WTC11 (cell line): ENCODE results near the gene DGCR2. TPM values are rescaled to one million over a fixed set of nuclear protein-coding genes. Genes with fewer than 3 reads are reported as not detected.

Experiments used
- ATAC-seq: fragments of 200-7000 bp; cut with Tn5 transposase; 2 replicates; pipeline ENCODE4 v1.10.0; 2021; ENCODE audit warnings: mild to moderate bottlenecking, moderate library complexity
- CTCF ChIA-PET: fragments of 300-600 bp; sonication (Branson Sonifier 250); formaldehyde crosslinking; loops from one replicate; lab custom pipeline; 2021; ENCODE audit warnings: antibody characterized with exemption; lab: Charles Lee
- POLR2A ChIA-PET: fragments of 350-600 bp; sonication (Branson Sonifier 250); formaldehyde crosslinking; loops from one replicate; lab custom pipeline; 2021; ENCODE audit warnings: antibody characterized with exemption; lab: Charles Lee
- DNase-seq: peaks from one replicate; pipeline ENCODE4 v3.0.0; 2021; ENCODE audit warnings: low spot score
- H3K27ac Mint-ChIP-seq: 2 replicates; pipeline ENCODE4 v1.8.0; 2021; ENCODE audit warnings: mixed read lengths
- H3K27me3 Mint-ChIP-seq: 2 replicates; pipeline ENCODE4 v1.8.0; 2021; ENCODE audit warnings: low read depth, mild to moderate bottlenecking, moderate library complexity, mixed read lengths
- H3K36me3 Mint-ChIP-seq: 2 replicates; pipeline ENCODE4 v1.8.0; 2021; ENCODE audit warnings: mixed read lengths
- H3K4me1 Mint-ChIP-seq: 2 replicates; pipeline ENCODE4 v1.8.0; 2022; ENCODE audit warnings: mixed read lengths
- H3K4me3 Mint-ChIP-seq: 2 replicates; pipeline ENCODE4 v1.8.0; 2021; ENCODE audit warnings: mild to moderate bottlenecking, moderate library complexity, mixed read lengths
- H3K9me3 Mint-ChIP-seq: 2 replicates; pipeline ENCODE4 v1.8.0; 2021; ENCODE audit warnings: mixed read lengths
- ELF4 ChIP-seq: sonication (generic); formaldehyde crosslinking; IDR thresholded peaks from 2 replicates; pipeline ENCODE4 v1.8.1; 2022; ENCODE audit warnings: low read depth, mild to moderate bottlenecking, moderate library complexity, missing genetic modification reagents
- FOXJ3 ChIP-seq: sonication (generic); formaldehyde crosslinking; IDR thresholded peaks from 2 replicates; pipeline ENCODE4 v1.9.0; 2021; ENCODE audit warnings: missing genetic modification reagents, mild to moderate bottlenecking, borderline replicate concordance
- GTF2I ChIP-seq: fragments of 250-450 bp; sonication (Bioruptor Pico); conservative IDR thresholded peaks from 2 replicates; pipeline ENCODE4 v1.4.0; 2021; ENCODE audit warnings: mild to moderate bottlenecking
- NR2C2 ChIP-seq: sonication (generic); formaldehyde crosslinking; IDR thresholded peaks from 2 replicates; pipeline ENCODE4 v1.8.0; 2022; ENCODE audit warnings: mild to moderate bottlenecking, missing genetic modification reagents
- RELA ChIP-seq: sonication (generic); formaldehyde crosslinking; IDR thresholded peaks from 2 replicates; pipeline ENCODE4 v1.8.1; 2022; ENCODE audit warnings: missing genetic modification reagents, mild to moderate bottlenecking, borderline replicate concordance
- RORB ChIP-seq: fragments of 250-450 bp; sonication (Bioruptor Pico); IDR thresholded peaks from 2 replicates; pipeline ENCODE4 v1.9.0; 2021; ENCODE audit warnings: mild to moderate bottlenecking
- TCF7 ChIP-seq: sonication (generic); formaldehyde crosslinking; IDR thresholded peaks from 2 replicates; pipeline ENCODE4 v1.8.0; 2022; ENCODE audit warnings: mild to moderate bottlenecking, low read depth, missing genetic modification reagents, moderate library complexity
- TEAD1 ChIP-seq: sonication (generic); formaldehyde crosslinking; IDR thresholded peaks from 2 replicates; pipeline ENCODE4 v1.8.0; 2022; ENCODE audit warnings: mild to moderate bottlenecking, missing genetic modification reagents
- ZBTB21 ChIP-seq: sonication (generic); formaldehyde crosslinking; IDR thresholded peaks from 2 replicates; pipeline ENCODE4 v1.8.1; 2023; ENCODE audit warnings: mild to moderate bottlenecking, missing genetic modification reagents, borderline replicate concordance
- ZNF232 ChIP-seq: sonication (generic); formaldehyde crosslinking; IDR thresholded peaks from 2 replicates; pipeline ENCODE4 v1.8.0; 2022; ENCODE audit warnings: mild to moderate bottlenecking, missing genetic modification reagents
- ZNF416 ChIP-seq: fragments of 250-450 bp; sonication (Bioruptor Pico); IDR thresholded peaks from 2 replicates; pipeline ENCODE4 v1.9.0; 2021; ENCODE audit warnings: mild to moderate bottlenecking, inconsistent platforms
- ZNF423 ChIP-seq: fragments of 250-450 bp; sonication (Bioruptor Pico); IDR thresholded peaks from 2 replicates; pipeline ENCODE4 v2.1.2; 2022; ENCODE audit warnings: mild to moderate bottlenecking, moderate library complexity
- total RNA-seq: library from RNA; stranded (reverse); gene quantifications from 3 replicates; pipeline ENCODE4 v1.2.3, GENCODE V29; 2021
- TF ChIP-seq, protein P1 (sequence below): sonication (generic); formaldehyde crosslinking; IDR thresholded peaks from 2 replicates; pipeline ENCODE4 v1.8.1; 2023; ENCODE audit warnings: mild to moderate bottlenecking, missing genetic modification reagents
- TF ChIP-seq, protein P2 (sequence below): sonication (generic); formaldehyde crosslinking; IDR thresholded peaks from 2 replicates; pipeline ENCODE4 v1.8.0; 2022; ENCODE audit warnings: mild to moderate bottlenecking, missing genetic modification reagents
- TF ChIP-seq, protein P3 (sequence below): sonication (generic); formaldehyde crosslinking; IDR thresholded peaks from 2 replicates; pipeline ENCODE4 v1.8.0; 2022; ENCODE audit warnings: mild to moderate bottlenecking, missing genetic modification reagents
- TF ChIP-seq, protein P4 (sequence below): sonication (generic); formaldehyde crosslinking; IDR thresholded peaks from 2 replicates; pipeline ENCODE4 v1.8.1; 2022; ENCODE audit warnings: mild to moderate bottlenecking, missing genetic modification reagents, moderate library complexity, borderline replicate concordance
- TF ChIP-seq, protein P5 (sequence below): sonication (generic); formaldehyde crosslinking; IDR thresholded peaks from 2 replicates; pipeline ENCODE4 v1.8.1; 2022; ENCODE audit warnings: mild to moderate bottlenecking, moderate library complexity, missing genetic modification reagents
- TF ChIP-seq, protein P6 (sequence below): sonication (generic); formaldehyde crosslinking; IDR thresholded peaks from 2 replicates; pipeline ENCODE4 v1.8.1; 2023; ENCODE audit warnings: mild to moderate bottlenecking, moderate library complexity, missing genetic modification reagents
- TF ChIP-seq, protein P7 (sequence below): sonication (generic); formaldehyde crosslinking; conservative IDR thresholded peaks from 2 replicates; pipeline ENCODE4 v1.8.1; 2023; ENCODE audit warnings: mild to moderate bottlenecking, low read depth, missing genetic modification reagents, moderate library complexity

Gene DGCR2
- total RNA-seq, 1 experiment from 2014 or later = 64.2 TPM

DNA sequence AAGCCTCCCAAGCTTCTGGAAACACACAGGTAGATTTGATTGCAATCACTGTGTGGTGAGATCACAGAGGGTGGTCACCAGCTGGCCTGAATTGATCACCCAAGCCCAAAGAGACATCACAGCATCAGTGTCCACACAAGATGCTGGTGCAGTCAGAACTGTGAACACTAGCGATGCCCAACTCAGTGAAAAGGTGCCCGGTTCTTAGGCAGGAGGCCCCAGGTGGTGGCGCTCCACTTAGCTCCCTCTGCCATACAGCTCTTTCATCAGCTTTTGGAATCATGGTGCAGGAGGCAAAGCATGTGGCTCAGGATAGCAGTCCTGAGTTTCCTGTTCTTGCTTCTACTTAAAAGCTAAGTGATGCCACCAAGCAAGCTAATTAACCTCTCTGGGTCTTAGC lies 11.1 kb downstream of the DGCR2 start:
- DNase-seq = no peak
- Mint-ChIP-seq H3K4me3 (no peak overlapping the region), H3K27ac (peak overlapping the region; percentile 62), H3K36me3 (peaks cover 3% of the 10 kb centered on the region; the same call in 1 of the 2 replicates), H3K4me1 (peaks cover 21% of the 10 kb centered on the region), H3K9me3 (no peaks in the 10 kb centered on the region), H3K27me3 (no peaks in the 10 kb centered on the region)
- POLR2A ChIA-PET = no interaction called here
- no peak for TF ChIP-seq NR2C2 (CRISPR knock-in tag)
- TF ChIP-seq, protein P1, sequence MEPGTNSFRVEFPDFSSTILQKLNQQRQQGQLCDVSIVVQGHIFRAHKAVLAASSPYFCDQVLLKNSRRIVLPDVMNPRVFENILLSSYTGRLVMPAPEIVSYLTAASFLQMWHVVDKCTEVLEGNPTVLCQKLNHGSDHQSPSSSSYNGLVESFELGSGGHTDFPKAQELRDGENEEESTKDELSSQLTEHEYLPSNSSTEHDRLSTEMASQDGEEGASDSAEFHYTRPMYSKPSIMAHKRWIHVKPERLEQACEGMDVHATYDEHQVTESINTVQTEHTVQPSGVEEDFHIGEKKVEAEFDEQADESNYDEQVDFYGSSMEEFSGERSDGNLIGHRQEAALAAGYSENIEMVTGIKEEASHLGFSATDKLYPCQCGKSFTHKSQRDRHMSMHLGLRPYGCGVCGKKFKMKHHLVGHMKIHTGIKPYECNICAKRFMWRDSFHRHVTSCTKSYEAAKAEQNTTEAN (CRISPR knock-in tag) = no peak
- TF ChIP-seq, protein P2, sequence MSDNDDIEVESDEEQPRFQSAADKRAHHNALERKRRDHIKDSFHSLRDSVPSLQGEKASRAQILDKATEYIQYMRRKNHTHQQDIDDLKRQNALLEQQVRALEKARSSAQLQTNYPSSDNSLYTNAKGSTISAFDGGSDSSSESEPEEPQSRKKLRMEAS (CRISPR knock-in tag) = peak; percentile 61; the same call in 1 of the 2 replicates
- CTCF ChIA-PET = interaction anchor here (0.9 to 2.5 kb wide), 6 partner anchors 11 to 67 kb away, joined by 3 to 17 read pairs (median 7); partner anchors contain the start of genes DGCR2 and ESS2
- ATAC-seq = peak; percentile 68

DNA sequence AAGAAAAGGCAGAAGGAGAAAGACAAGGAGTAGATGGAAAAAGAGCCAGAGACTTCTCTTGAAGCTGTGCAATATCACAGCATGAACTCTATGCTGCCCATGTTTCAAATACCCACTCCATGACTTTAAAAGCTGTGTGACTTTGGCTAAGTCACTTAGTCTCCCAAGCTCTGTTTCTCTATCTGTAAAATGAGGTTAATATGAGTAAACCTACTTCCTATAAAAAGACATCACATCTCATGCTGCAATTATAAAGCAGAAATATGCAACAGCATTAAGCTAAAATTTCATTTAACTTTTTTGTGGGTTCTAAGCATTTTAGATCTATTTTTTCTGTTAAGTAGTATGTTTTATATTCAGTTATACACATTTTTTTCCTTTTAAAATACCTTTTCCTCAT lies 11.6 kb downstream of the DGCR2 start:
- CTCF ChIA-PET = interaction anchor here (0.9 to 2.5 kb wide), 9 partner anchors 8 to 68 kb away, joined by 3 to 17 read pairs (median 3); partner anchors contain the start of genes DGCR2, ESS2 and SLC25A1
- Mint-ChIP-seq H3K27me3 (no peaks in the 10 kb centered on the region), H3K4me3 (no peak overlapping the region), H3K36me3 (peaks cover 3% of the 10 kb centered on the region; the same call in 1 of the 2 replicates), H3K9me3 (no peaks in the 10 kb centered on the region), H3K27ac (no peak overlapping the region), H3K4me1 (peaks cover 21% of the 10 kb centered on the region)
- POLR2A ChIA-PET = interaction anchor here (1.0 to 1.1 kb wide), 2 partner anchors 11 to 34 kb away, joined by 3 to 4 read pairs; partner anchors contain the start of genes DGCR2 and ESS2
- TF ChIP-seq, protein P3, sequence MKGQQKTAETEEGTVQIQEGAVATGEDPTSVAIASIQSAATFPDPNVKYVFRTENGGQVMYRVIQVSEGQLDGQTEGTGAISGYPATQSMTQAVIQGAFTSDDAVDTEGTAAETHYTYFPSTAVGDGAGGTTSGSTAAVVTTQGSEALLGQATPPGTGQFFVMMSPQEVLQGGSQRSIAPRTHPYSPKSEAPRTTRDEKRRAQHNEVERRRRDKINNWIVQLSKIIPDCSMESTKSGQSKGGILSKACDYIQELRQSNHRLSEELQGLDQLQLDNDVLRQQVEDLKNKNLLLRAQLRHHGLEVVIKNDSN (CRISPR knock-in tag) = no peak
- no peak for TF ChIP-seq TCF7
- no peak for TF ChIP-seq GTF2I
- no peak for TF ChIP-seq ZNF416 (CRISPR knock-in tag)
- no peak for TF ChIP-seq ZNF423 (CRISPR knock-in tag)
- TF ChIP-seq, protein P4, sequence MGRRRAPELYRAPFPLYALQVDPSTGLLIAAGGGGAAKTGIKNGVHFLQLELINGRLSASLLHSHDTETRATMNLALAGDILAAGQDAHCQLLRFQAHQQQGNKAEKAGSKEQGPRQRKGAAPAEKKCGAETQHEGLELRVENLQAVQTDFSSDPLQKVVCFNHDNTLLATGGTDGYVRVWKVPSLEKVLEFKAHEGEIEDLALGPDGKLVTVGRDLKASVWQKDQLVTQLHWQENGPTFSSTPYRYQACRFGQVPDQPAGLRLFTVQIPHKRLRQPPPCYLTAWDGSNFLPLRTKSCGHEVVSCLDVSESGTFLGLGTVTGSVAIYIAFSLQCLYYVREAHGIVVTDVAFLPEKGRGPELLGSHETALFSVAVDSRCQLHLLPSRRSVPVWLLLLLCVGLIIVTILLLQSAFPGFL (CRISPR knock-in tag) = no peak
- no peak for TF ChIP-seq ZNF232 (CRISPR knock-in tag)
- TF ChIP-seq, protein P2 (CRISPR knock-in tag) = no peak
- TF ChIP-seq ELF4 (CRISPR knock-in tag) = no peak
- TF ChIP-seq, protein P1 (CRISPR knock-in tag) = no peak
- TF ChIP-seq, protein P5, sequence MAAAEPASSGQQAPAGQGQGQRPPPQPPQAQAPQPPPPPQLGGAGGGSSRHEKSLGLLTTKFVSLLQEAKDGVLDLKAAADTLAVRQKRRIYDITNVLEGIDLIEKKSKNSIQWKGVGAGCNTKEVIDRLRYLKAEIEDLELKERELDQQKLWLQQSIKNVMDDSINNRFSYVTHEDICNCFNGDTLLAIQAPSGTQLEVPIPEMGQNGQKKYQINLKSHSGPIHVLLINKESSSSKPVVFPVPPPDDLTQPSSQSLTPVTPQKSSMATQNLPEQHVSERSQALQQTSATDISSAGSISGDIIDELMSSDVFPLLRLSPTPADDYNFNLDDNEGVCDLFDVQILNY = no peak
- TF ChIP-seq, protein P6, sequence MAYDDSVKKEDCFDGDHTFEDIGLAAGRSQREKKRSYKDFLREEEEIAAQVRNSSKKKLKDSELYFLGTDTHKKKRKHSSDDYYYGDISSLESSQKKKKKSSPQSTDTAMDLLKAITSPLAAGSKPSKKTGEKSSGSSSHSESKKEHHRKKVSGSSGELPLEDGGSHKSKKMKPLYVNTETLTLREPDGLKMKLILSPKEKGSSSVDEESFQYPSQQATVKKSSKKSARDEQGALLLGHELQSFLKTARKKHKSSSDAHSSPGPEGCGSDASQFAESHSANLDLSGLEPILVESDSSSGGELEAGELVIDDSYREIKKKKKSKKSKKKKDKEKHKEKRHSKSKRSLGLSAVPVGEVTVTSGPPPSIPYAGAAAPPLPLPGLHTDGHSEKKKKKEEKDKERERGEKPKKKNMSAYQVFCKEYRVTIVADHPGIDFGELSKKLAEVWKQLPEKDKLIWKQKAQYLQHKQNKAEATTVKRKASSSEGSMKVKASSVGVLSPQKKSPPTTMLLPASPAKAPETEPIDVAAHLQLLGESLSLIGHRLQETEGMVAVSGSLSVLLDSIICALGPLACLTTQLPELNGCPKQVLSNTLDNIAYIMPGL (CRISPR knock-in tag) = no peak
- TF ChIP-seq RORB = no peak
- TF ChIP-seq, protein P7, sequence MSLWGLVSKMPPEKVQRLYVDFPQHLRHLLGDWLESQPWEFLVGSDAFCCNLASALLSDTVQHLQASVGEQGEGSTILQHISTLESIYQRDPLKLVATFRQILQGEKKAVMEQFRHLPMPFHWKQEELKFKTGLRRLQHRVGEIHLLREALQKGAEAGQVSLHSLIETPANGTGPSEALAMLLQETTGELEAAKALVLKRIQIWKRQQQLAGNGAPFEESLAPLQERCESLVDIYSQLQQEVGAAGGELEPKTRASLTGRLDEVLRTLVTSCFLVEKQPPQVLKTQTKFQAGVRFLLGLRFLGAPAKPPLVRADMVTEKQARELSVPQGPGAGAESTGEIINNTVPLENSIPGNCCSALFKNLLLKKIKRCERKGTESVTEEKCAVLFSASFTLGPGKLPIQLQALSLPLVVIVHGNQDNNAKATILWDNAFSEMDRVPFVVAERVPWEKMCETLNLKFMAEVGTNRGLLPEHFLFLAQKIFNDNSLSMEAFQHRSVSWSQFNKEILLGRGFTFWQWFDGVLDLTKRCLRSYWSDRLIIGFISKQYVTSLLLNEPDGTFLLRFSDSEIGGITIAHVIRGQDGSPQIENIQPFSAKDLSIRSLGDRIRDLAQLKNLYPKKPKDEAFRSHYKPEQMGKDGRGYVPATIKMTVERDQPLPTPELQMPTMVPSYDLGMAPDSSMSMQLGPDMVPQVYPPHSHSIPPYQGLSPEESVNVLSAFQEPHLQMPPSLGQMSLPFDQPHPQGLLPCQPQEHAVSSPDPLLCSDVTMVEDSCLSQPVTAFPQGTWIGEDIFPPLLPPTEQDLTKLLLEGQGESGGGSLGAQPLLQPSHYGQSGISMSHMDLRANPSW (CRISPR knock-in tag) = no peak
- no peak for TF ChIP-seq RELA (CRISPR knock-in tag)
- TF ChIP-seq TEAD1 (CRISPR knock-in tag) = no peak
- TF ChIP-seq ZBTB21 (CRISPR knock-in tag) = no peak
- TF ChIP-seq FOXJ3 (CRISPR knock-in tag) = no peak
- no peak for ATAC-seq
- DNase-seq = no peak
